Embryonic facial prominence (tissue), 1 donor: ENCODE results near the gene OR5A1.

Experiments used
- DNase-seq: peaks from one replicate; pipeline ENCODE4 v3.0.0-alpha.2; 2016; ENCODE audit errors: extremely low spot score

Gene OR5A1

DNA sequence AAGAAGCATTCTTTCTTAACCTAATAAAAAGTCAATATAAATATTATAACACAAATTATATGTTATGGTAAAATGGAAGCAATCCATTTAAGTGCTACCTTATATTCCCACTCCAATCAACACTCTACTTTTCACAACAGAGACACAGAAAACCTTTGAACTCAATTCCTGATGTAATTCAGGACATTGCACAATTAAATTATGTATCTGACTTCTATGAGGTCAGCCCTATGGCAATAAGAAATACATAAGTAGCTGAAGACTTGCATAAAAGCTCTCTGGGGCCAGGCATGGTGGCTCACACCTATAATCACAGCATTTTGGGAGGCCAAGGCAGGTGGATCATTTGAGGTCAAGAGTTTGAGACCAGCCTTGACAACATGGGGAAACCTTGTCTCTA, 43.6 kb downstream of the OR5A1 start:
- DNase-seq, result no peak

DNA sequence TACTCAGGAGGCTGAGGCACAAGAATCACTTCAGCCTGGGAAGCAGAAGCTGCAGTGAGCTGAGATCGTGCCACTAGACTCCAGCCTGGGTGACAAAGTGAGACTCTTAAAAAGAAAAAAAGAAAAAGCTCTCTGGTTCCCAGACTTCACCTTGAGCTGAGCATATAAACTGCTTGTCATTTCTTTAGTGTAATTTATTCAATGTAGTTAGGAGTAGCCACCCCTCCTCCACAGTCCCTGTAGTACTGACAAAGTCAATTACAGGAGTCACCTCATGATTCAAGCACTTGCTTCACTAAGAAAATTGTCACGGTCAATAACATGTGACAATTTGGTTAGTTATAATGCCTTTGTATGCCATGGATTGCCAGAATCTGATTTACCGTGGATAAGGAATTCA, 44.1 kb downstream of the OR5A1 start:
- DNase-seq, result no peak
